Omental fat pad (tissue), 4 donors: ENCODE measurements around the gene NTN1. TPM values are rescaled to one million over a fixed set of nuclear protein-coding genes. Genes with fewer than 3 reads are reported as not detected.

Source experiments
- ATAC-seq: fragments of 150-250 bp; one replicate; pipeline ENCODE4 v1.9.1; 2016; ENCODE audit warnings: mild to moderate bottlenecking, moderate library complexity; ENCODE audit not compliant: low FRiP score
- DNase-seq: peaks from one replicate; pipeline ENCODE4 v3.0.0-alpha.2; 2019; ENCODE audit warnings: low spot score
- total RNA-seq, 4 donors: library from RNA; depleted of rRNA; stranded (reverse); fragments of >200 nt; gene quantifications; one replicate each; pipeline ENCODE4 v1.1.0, GENCODE V29; 2016
- TF ChIP-seq, protein P1 (sequence below), 3 donors: fragments of 450-650 bp; IDR thresholded peaks; one replicate each; pipeline ENCODE4 v1.5.1; 2016 to 2017; ENCODE audit warnings: antibody characterized with exemption in 3 of 3, mild to moderate bottlenecking in 3 of 3, moderate library complexity in 2 of 3

Gene NTN1
- total RNA-seq, 4 donors from 2014 or later, result 0.69 to 7.3 (median 2.5) TPM

DNA sequence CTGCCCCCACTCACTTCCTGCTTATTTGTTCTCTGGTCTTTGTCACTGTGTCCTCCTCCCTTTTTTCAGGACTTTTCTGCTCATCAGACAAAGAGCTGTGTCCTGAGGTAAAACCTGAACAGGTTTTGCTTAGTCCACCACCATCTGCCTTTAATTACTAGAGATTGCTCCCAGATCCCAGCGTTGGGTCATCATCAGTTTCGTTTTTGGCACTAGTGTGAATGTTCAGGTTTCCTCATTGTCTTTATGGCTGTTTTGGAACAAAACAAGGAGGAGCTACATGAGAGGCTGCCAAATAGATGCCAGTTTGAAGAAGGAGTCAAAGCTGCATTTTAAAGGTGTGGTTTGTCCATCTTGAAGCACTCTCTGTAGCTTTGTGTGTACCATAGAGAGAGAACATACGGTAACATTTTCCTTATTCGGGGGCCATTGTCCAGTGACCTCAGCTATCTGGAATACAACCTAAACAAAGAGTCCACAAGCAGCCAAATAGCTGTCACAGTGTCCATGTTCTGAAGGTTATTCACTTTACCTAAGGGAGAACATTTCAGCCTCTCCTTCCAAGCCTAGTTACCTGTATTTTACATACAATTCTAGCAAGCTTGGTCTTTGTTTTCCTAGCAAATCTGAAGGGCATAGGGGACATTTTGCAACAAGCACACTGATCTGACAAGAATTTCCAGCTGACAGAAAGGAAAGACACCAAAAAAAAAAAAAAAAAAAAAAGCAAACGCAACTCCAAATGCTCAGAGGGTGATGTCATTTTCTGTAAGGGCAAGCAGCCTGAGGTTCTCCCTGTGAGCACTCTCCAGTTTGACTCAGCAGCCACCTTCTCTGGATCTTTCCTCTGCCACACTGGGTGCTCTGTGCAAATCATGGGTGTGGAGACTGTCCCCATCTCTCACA lies 196.1 kb downstream of the NTN1 start:
- DNase-seq, result no peak
- TF ChIP-seq, protein P1, sequence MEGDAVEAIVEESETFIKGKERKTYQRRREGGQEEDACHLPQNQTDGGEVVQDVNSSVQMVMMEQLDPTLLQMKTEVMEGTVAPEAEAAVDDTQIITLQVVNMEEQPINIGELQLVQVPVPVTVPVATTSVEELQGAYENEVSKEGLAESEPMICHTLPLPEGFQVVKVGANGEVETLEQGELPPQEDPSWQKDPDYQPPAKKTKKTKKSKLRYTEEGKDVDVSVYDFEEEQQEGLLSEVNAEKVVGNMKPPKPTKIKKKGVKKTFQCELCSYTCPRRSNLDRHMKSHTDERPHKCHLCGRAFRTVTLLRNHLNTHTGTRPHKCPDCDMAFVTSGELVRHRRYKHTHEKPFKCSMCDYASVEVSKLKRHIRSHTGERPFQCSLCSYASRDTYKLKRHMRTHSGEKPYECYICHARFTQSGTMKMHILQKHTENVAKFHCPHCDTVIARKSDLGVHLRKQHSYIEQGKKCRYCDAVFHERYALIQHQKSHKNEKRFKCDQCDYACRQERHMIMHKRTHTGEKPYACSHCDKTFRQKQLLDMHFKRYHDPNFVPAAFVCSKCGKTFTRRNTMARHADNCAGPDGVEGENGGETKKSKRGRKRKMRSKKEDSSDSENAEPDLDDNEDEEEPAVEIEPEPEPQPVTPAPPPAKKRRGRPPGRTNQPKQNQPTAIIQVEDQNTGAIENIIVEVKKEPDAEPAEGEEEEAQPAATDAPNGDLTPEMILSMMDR (IDR thresholded peaks at IDR 0.05), result no peak
- peak; percentile 75 for ATAC-seq

- TF ChIP-seq, protein P1 (IDR thresholded peaks at IDR 0.05), result no peak
- no peak for ATAC-seq
- no peak for DNase-seq
These were observed 196.8 kb downstream of the NTN1 start for GRCh38 chr17:9218064-9218635.

DNA sequence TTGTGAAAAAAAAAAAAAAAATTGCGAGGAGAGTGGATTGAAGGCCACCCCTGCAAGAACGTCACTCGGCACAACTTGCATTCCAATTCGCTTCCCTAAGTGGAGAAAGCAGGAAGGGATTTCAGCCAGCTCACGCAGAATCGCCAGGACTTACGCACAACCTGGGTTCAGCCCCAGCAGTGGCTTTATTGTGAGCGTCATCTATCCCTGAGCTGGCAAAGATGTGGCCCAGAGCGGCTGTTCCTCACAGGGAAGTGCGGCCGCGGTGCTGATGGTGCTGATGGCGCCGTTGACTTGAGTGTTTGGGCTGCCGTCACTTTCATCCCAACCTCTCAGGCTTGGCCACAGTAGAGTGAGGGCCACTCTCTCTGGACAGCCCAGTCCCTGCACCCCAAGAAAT lies 197.6 kb downstream of the NTN1 start:
- ATAC-seq, result no peak
- TF ChIP-seq, protein P1 (IDR thresholded peaks at IDR 0.05), result no peak

GRCh38 chr17:9219631-9220397 lies 198.5 kb downstream of the NTN1 start:
- DNase-seq (no peak), ATAC-seq (no peak)
- TF ChIP-seq, protein P1 (IDR thresholded peaks at IDR 0.05), result no peak

More for the DNA sequence above, 197.6 kb downstream of the NTN1 start:
- no peak for DNase-seq

GRCh38 chr17:9220398-9221146 lies 199.3 kb downstream of the NTN1 start:
- no peak for ATAC-seq
- TF ChIP-seq, protein P1 (IDR thresholded peaks at IDR 0.05), result no peak
- DNase-seq, result no peak

DNA sequence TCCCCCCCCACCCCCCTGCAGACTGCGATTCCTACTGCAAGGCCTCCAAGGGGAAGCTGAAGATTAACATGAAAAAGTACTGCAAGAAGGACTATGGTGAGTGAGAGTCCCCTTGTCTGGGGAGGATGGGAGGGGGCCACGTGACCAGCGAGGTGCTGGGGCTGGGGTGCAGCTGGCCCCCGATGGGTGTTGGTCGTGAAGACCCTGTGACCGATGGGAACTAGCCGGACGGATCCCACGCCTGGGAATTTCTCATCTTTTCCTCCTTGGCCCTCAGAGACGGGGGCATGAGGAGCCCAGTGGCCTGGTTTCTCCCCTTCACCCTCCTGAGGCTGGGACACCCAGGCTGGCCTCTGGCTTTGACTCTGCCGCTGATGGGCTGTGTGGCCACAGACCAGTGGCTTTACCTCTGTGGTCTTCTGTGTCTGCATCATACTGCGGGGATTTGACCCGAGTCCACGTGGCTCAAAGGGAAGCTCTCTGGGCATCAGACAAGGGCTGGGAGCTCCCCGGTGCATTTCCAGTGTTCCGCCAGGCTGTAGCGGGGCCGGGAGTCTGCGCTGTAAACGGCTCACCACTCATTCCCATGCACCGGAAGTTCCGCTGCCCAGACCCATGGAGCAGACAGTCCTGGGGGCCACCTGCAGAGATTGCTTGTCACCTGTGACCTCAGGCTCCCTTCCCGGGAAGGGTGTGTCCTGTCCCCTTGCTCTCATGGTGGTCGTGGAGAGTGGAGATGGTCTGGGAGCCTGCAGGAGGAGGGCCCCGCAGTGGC lies 200.0 kb downstream of the NTN1 start:
- DNase-seq, result no peak
- ATAC-seq, result no peak
- TF ChIP-seq, protein P1 (IDR thresholded peaks at IDR 0.05), result no peak
